Endodermal cell (in vitro differentiated cells): ENCODE data around the gene KRTAP24-1. TPM values are rescaled to one million over a fixed set of nuclear protein-coding genes. Genes with fewer than 3 reads are reported as not detected.

Experiments used
- DNase-seq: peaks from one replicate; pipeline ENCODE4 v3.0.0-alpha.2; 2017
- H3K27ac ChIP-seq: 2 replicates; pipeline ENCODE4 v1.5.1; 2013; ENCODE audit warnings: mild to moderate bottlenecking, low read depth, low read length, moderate library complexity
- H3K27me3 ChIP-seq: 2 replicates; pipeline ENCODE4 v1.6.1; 2013; ENCODE audit warnings: mild to moderate bottlenecking, low read length, moderate library complexity; ENCODE audit not compliant: insufficient read depth, control insufficient read depth, poor library complexity, severe bottlenecking
- H3K36me3 ChIP-seq: 2 replicates; pipeline ENCODE4 v1.7.0; 2013; ENCODE audit warnings: mild to moderate bottlenecking, low read length, moderate library complexity; ENCODE audit not compliant: control insufficient read depth, insufficient read depth
- H3K4me1 ChIP-seq: one replicate; pipeline ENCODE4 v1.7.0; 2013; ENCODE audit warnings: low read length; ENCODE audit not compliant: control insufficient read depth, insufficient read depth
- H3K4me3 ChIP-seq: 2 replicates; pipeline ENCODE4 v1.5.1; 2013; ENCODE audit warnings: mild to moderate bottlenecking, low read length, moderate library complexity
- H3K9ac ChIP-seq: 2 replicates; pipeline ENCODE4 v1.6.1; 2013; ENCODE audit warnings: mild to moderate bottlenecking, low read length, moderate library complexity; ENCODE audit not compliant: poor library complexity, severe bottlenecking; ENCODE audit errors: extremely low read depth
- H3K9me3 ChIP-seq: 2 replicates; pipeline ENCODE4 v1.6.1; 2013; ENCODE audit warnings: mild to moderate bottlenecking, low read length, moderate library complexity; ENCODE audit not compliant: control insufficient read depth
- H3K27ac Mint-ChIP-seq: 2 replicates; pipeline ENCODE4 v1.8.0; 2020; ENCODE audit warnings: mixed read lengths
- H3K27me3 Mint-ChIP-seq: 2 replicates; pipeline ENCODE4 v1.8.0; 2021; ENCODE audit warnings: mild to moderate bottlenecking, mixed read lengths; ENCODE audit not compliant: insufficient read depth
- H3K36me3 Mint-ChIP-seq: 2 replicates; pipeline ENCODE4 v1.8.0; 2020; ENCODE audit warnings: low read depth, mixed read lengths
- H3K4me1 Mint-ChIP-seq: 2 replicates; pipeline ENCODE4 v1.8.0; 2020; ENCODE audit warnings: mixed read lengths
- H3K4me3 Mint-ChIP-seq: 2 replicates; pipeline ENCODE4 v1.8.0; 2020; ENCODE audit warnings: mild to moderate bottlenecking, moderate library complexity, mixed read lengths
- H3K9me3 Mint-ChIP-seq: 2 replicates; pipeline ENCODE4 v1.8.0; 2020; ENCODE audit warnings: mild to moderate bottlenecking, mixed read lengths
- CTCF ChIP-seq: fragments of 200-600 bp; sonication (generic); conservative IDR thresholded peaks from 2 replicates; pipeline ENCODE4 v1.5.0; 2021; ENCODE audit warnings: antibody characterized with exemption, mild to moderate bottlenecking
- WGBS, 2 experiments: methylation state at CpG; one replicate each; pipeline versions ENCODE4 v1.1.5 to v1.1.7; 2013; ENCODE audit warnings: missing lambda C conversion rate in 2 of 2, mixed read lengths in 1 of 2; ENCODE audit not compliant: insufficient coverage in 1 of 2, insufficient read length in 1 of 2; 5-methylcytosine and 5-hydroxymethylcytosine counted together
- total RNA-seq, 2 donors: library from RNA; stranded (reverse); fragmentation: NEBNext Ultra II Directional in 1 of 2; extraction: Animal tissue kit (Norgen Biotek cat#: 25700) in 1 of 2; gene quantifications; 2 replicates in 1 of 2; 3 replicates in 1 of 2; pipeline ENCODE4 v1.2.1, GENCODE V29; 2021

The KRTAP24-1 gene
- total RNA-seq, 2 donors from 2014 or later: not detected

- no peak for DNase-seq
- Mint-ChIP-seq H3K36me3 (no peaks in the 10 kb centered on the region), H3K27ac (no peak overlapping the region), H3K9me3 (no peaks in the 10 kb centered on the region), H3K27me3 (no peaks in the 10 kb centered on the region), H3K4me3 (no peak overlapping the region), H3K4me1 (peaks cover 16% of the 10 kb centered on the region)
- Histone ChIP-seq H3K4me1 (peaks cover 6% of the 10 kb centered on the region), H3K9ac (no peak overlapping the region), H3K9me3 (no peaks in the 10 kb centered on the region), H3K36me3 (no peaks in the 10 kb centered on the region), H3K27ac (no peak overlapping the region), H3K27me3 (no peaks in the 10 kb centered on the region), H3K4me3 (no peak overlapping the region)
- TF ChIP-seq CTCF: no peak
Measured at GRCh38 chr21:30245061-30245460, 37.7 kb downstream of the KRTAP24-1 start.

GRCh38 chr21:30243691-30244090, 39.1 kb downstream of the KRTAP24-1 start:
- Mint-ChIP-seq H3K27ac (no peak overlapping the region), H3K9me3 (no peaks in the 10 kb centered on the region)
- no peak for TF ChIP-seq CTCF

GRCh38 chr21:30240661-30241060, 42.1 kb downstream of the KRTAP24-1 start:
- Mint-ChIP-seq H3K27me3 (no peaks in the 10 kb centered on the region), H3K4me1 (peaks cover 23% of the 10 kb centered on the region), H3K36me3 (no peaks in the 10 kb centered on the region), H3K9me3 (no peaks in the 10 kb centered on the region), H3K4me3 (no peak overlapping the region), H3K27ac (no peak overlapping the region)
- Histone ChIP-seq H3K4me1 (peaks cover 6% of the 10 kb centered on the region), H3K4me3 (no peak overlapping the region), H3K27ac (no peak overlapping the region), H3K9ac (no peak overlapping the region), H3K9me3 (no peaks in the 10 kb centered on the region), H3K36me3 (no peaks in the 10 kb centered on the region), H3K27me3 (no peaks in the 10 kb centered on the region)
- 80 to 84% methylated on average over 1 to 3 of the region's 3 CpGs for WGBS, 2 experiments
- TF ChIP-seq CTCF: no peak
- no peak for DNase-seq

More at GRCh38 chr21:30243691-30244090, 39.1 kb downstream of the KRTAP24-1 start:
- no peak for DNase-seq
- Histone ChIP-seq H3K27ac (no peak overlapping the region), H3K9me3 (no peaks in the 10 kb centered on the region), H3K4me3 (no peak overlapping the region), H3K27me3 (no peaks in the 10 kb centered on the region), H3K4me1 (peaks cover 6% of the 10 kb centered on the region), H3K9ac (no peak overlapping the region), H3K36me3 (no peaks in the 10 kb centered on the region)
- H3K4me3 Mint-ChIP-seq: no peak overlapping the region
- H3K4me1 Mint-ChIP-seq: peaks cover 23% of the 10 kb centered on the region
- no peaks in the 10 kb centered on the region for H3K36me3 Mint-ChIP-seq
- no peaks in the 10 kb centered on the region for H3K27me3 Mint-ChIP-seq
